IPS DF 19.7 (cell line): ENCODE measurements around the gene XPNPEP2.
"Not testable (repeated sequence)": the region's sequence is repeated elsewhere in the genome, so short reads cannot be mapped to it uniquely, and the experiment has no call there.

Experiments
- DNase-seq: peaks from one replicate; pipeline ENCODE4 v3.0.0-alpha.2; 2013; ENCODE audit warnings: low read depth, low spot score

XPNPEP2 gene

DNA sequence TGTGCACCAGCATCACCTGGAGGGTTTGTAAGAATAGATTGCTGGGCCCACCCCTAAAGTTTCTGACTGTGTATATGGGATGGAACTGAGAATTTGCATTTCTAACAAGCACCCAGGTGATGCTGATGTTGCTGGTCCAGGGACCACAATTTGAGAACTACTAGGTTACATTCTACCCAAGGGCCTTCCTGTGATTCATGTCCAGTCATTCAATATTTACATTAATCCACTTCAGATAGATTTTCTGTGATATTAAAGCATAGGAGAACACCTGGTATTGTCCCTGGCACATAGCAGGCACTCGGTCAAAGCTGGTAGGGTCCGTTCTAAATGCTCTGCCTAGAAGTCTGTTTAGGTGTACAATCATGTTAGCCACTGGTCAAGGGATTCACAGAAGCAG is 19.5 kb upstream of the XPNPEP2 start:
- DNase-seq = no peak

DNA sequence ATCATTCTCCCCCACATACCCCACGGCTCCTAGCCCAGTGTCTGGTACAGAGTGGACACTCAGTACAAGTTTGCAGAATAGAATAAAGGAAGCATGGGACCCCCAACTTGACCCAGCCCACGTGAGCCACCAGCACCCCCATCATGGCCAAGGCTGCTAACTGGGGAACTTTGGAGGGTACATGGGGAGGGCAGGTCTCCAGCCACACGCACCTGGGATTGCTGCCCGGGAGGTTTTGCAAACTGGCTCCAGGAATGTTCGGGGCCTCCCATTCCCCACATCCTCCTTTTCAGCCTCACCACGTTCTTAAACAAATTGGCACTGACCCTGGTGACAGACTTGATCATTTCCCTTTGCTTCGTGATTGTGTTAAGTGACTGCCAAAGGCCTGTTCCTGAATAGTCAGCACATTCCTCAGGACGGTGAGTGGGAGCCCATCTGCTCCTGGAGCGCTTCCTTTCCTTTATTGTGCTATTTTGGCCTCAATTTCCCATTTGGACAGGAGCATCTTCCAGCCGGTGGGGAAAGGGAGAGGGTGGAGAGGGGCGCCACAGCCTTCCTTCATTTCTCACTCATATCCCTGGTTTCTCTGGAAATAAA is 18.7 kb upstream of the XPNPEP2 start:
- no peak for DNase-seq

DNA sequence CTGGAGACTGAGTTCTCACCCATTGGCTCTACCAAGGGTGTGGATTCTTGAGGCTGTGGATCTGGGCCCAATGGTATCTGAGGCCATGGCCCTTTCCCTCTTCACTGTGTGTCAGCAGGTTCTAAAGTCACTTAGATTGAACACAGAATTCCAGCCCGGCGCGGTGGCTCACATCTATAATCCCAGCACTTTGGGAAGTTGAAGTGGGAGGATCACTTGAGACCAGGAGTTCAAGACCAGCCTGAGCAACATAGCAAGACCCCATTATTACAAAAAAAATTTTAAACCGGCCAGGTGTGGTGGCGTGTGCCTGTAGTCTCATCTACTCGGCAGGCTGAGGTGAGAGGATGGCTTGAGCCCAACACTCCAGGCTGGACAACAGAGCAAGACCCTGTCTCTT is 18.0 kb upstream of the XPNPEP2 start:
- no peak for DNase-seq

DNA sequence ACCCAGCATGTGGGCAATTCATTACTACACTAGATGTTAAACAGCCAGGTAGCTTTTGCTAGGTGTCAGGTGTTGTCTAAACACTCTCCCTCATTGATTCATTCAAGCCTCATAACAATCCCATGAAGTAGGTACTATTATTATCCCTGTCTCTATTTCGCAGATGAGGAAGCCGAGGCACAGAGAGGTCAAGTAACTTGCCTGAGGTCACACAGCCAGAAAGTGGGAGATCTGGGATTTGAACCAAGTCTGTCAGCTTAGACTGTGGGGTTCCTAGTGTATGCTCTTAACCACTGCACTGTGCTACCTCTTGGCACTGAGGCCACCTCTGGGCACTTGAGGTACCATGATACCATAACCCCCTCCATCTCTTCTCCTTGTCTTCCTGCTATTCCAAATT is 17.4 kb upstream of the XPNPEP2 start:
- no peak for DNase-seq

DNA sequence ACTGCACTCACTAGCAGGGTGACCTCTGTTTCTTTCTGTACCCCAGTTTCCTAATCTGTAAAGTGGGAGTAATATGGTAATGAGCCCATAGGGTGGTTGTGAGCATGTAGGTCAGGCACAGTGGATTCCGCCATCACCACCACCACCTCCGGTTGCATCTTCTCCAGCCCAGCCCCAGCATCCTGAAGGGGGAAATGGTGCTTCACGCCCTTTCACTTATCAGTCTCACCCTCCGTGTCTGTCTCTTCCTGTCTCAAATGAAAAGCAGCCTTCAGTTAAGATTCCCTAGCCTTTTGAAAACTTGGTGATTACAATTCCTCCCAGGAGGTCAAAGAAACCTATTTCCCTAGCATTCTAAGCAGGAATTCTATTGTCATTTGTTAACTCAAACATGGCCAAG is 16.9 kb upstream of the XPNPEP2 start:
- no peak for DNase-seq

GRCh38 chrX:129723511-129723910 is 15.3 kb upstream of the XPNPEP2 start:
- no peak for DNase-seq

- DNase-seq = no peak
Observed at GRCh38 chrX:129724754-129725153, 14.0 kb upstream of the XPNPEP2 start.

GRCh38 chrX:129726307-129727111 is 12.3 kb upstream of the XPNPEP2 start:
- no peak for DNase-seq

DNA sequence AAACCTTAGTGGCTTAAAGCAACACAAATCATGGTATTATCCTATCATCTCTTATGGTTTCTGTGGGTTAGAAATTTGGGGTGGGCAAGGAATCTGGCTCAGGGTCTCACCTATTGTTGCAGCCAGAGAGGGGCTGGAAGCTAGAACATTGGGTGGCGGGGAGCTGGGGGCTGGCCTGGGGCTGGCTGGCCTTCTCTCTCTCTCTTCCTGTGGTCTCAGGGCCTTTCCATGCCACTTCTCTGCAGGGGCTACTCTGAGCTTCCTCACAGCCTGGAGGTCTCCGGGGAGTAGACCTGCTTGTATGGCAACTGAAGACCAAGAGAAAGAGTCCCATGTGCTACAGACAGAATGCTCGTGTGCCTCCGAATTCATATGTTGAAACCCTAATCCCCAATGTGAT is 10.7 kb upstream of the XPNPEP2 start:
- DNase-seq = no peak

DNA sequence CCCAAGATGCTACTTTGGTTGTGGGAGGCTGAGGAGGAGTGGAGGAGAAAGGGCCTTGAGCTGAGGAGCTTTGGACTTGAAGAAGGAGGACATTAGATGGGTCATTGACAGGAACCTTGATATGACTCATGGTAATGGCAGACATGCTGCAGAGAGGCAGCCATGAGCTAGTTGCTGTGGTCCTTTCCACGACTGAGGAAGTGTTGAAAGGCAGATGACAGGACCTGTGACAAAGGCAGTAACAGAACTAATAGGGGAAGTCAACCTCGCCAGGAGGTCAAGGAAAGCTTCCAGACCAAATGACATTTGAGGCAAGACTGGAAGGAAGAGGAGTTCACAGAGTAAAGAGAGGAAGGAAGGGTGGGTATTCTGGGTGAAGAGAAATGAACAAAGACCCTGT is 7.6 kb upstream of the XPNPEP2 start:
- DNase-seq = no peak

DNA sequence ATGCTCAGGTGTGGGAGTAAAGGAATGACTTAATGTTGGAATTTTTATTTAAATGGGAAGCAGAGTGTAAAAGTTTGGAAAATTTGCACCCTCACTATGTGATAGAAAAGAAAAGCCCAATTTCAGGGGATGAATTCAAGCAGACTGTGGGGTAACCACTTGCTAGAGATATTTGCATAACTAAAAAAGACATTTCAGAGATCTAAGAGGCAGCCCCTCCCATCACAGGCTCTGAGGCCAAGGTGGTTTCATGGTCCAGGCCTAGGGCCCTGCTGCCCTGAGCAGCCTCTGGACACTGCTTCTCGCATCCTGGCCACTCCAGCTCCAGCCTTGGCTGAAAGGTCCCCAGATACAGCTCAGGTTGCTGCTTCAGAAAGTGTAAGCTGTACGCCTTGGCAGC is 5.9 kb upstream of the XPNPEP2 start:
- DNase-seq = no peak

DNA sequence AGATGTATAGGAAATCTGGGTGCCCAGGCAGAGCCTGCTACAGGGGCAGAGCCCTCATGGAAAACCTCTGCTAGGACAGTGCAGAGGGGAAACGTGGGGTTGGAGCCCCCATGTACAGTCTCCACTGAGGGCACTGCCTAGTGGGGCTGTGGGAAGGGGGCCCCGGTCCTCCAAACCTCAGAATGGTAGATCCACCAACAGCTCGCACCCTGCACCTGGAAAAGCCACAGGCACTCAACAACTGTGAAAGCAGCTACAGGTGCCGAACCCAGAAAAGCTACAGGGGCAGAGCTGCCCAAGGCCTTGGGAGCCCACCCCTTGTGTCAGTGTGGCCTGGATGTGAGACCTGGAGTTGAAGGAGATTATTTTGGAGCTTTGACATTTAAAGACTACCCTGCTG is 5.4 kb upstream of the XPNPEP2 start:
- no peak for DNase-seq

DNA sequence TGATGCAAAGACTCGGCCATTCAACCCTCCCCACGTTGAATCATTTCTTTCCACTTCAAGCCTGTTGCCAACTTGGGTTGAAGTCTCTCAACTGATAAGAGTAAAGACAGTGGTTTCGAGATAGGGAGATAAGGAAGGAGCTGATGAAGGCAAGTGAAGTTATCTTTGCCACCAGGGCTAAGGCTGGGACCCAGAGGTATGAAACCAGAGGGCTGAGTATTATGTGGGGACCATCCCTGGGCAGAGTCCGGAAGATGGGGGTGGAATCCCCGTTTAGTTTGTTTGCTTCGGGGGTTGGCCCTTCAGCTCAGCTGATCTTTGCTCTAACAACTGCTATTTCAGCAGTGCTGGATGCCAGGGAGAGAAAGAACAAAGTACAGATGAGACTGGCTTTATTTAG is 2.3 kb upstream of the XPNPEP2 start:
- DNase-seq = no peak

GRCh38 chrX:129737916-129738315 is 863 bp upstream of the XPNPEP2 start:
- no peak for DNase-seq

DNA sequence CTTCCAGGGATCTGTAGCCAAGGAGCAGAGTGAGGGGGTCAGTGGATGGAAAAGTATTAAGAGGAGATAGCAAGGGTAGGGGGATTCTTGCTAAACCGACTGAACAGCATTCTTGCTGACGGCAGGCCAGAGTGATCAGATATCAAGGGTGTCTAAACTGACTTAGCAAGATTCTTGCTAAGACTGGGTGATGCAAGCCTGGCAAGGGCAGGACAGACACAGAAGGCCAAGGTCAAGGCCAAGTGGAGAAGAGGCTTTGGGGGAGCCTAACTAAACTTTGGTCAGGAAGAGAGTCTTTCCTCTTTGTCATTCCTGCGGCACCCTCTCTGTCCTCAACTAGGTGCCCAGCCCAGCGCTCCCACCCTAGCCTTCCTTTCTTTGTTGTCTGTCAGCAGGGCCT is 799 bp downstream of the XPNPEP2 start:
- DNase-seq = no peak

DNA sequence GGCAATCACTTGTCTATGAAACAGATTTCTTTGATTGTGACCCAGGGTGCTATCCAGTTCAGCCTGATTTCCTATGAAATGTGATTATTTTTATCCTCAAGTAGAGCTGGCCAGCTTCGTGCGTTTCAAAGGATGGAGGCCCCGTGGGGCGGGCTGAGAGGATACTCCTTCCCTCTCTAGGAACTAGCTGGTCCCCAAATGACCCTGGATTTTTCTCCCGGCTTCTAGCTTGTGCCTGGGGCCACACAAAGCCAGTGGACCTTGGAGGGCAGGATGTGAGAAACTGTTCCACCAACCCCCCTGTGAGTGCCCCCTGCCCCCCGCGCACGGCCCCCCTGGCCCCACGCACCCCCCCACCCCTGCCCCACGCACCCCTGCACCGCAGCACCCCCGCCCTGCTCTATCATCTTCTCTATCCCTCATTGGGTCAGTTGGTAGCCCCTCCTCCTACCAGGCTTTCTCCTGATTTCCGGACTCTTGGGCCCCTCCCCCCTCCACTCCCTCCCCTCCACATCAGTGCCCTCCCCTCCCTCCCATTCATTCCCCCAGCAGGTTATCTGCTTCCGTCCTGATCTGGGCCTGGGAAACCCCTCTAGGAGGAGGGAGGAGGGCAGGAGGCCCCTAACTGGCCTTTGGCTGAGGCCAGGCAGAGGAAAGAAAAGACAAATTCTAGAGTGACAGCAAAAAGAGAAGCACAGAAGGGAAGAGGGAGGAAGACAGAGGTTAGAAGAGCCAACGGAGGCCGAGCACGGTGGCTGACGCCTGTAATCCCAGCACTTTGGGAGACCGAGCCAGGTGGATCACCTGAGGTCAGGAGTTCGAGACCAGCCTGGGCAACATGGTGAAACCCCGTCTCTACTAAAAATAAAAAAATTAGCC is 3.3 kb downstream of the XPNPEP2 start:
- DNase-seq = no peak

GRCh38 chrX:129742759-129743152 is 4.0 kb downstream of the XPNPEP2 start:
- not testable (repeated sequence) for DNase-seq

- DNase-seq = no peak
Observed at GRCh38 chrX:129743821-129744220, 5.0 kb downstream of the XPNPEP2 start.

- DNase-seq = no peak
Observed at GRCh38 chrX:129744861-129745321, 6.1 kb downstream of the XPNPEP2 start.

- DNase-seq = no peak
Observed at GRCh38 chrX:129746557-129747470, 8.0 kb downstream of the XPNPEP2 start.

- DNase-seq = no peak
Observed at GRCh38 chrX:129747533-129747932, 8.8 kb downstream of the XPNPEP2 start.
